Activated CD8-positive, alpha-beta memory T cell treated with anti-CD3 and anti-CD28 coated beads, Interleukin-2, amount 10 ng/mL, durations not matched to agents 7 days and 5 days (primary cell): Measurements from ENCODE around the gene DNAH5. TPM values are rescaled to one million over a fixed set of nuclear protein-coding genes. Genes with fewer than 3 reads are reported as not detected.

Source experiments
- ATAC-seq: fragments of 150-1000 bp; cut with Tn5 transposase; one replicate; pipeline ENCODE4 v1.10.0; 2021; ENCODE audit warnings: moderate library complexity
- CTCF ChIA-PET: fragments of 350-600 bp; sonication (Branson Sonifier 250); formaldehyde crosslinking; loops from one replicate; lab custom pipeline; 2021; ENCODE audit warnings: antibody characterized with exemption; lab: Charles Lee
- DNase-seq: peaks from one replicate; pipeline ENCODE4 v3.0.0-alpha.2; 2020
- H3K27ac Mint-ChIP-seq: one replicate; pipeline ENCODE4 v1.8.0; 2021; ENCODE audit warnings: mild to moderate bottlenecking, mixed read lengths
- H3K27me3 Mint-ChIP-seq: one replicate; pipeline ENCODE4 v1.8.0; 2021; ENCODE audit warnings: mixed read lengths
- H3K36me3 Mint-ChIP-seq: one replicate; pipeline ENCODE4 v1.8.0; 2021; ENCODE audit warnings: mild to moderate bottlenecking, mixed read lengths
- H3K4me1 Mint-ChIP-seq: one replicate; pipeline ENCODE4 v1.8.0; 2021; ENCODE audit warnings: mixed read lengths
- H3K4me3 Mint-ChIP-seq: one replicate; pipeline ENCODE4 v1.8.0; 2021; ENCODE audit warnings: mild to moderate bottlenecking, moderate library complexity, mixed read lengths
- H3K9me3 Mint-ChIP-seq: one replicate; pipeline ENCODE4 v1.8.0; 2022; ENCODE audit warnings: low read depth, mixed read lengths
- total RNA-seq, 2 experiments: library from RNA; stranded (reverse); gene quantifications; one replicate each; pipeline ENCODE4 v1.2.3, GENCODE V29; 2021

DNAH5 gene
- total RNA-seq, 2 experiments from 2014 or later = not detected

DNA sequence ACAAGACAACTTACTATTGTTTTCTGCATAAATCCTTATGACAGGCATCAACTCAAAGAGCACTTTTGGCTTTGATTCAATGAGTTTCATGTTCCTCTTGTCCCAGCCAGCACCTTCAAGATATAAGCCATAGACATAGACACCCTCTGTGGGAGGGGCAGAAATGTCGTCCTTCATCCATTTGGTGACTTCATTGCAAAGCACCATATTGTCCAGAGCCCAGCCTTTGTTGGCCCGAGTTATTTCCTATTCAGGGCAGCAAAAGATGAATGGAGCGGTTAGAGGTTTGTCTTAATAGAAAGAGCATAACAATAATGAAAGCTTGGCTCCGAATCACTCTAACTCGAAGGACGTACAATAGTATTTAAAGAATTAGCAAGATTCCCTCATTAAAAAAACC, 243.9 kb downstream of the DNAH5 start:
- ATAC-seq = no peak
- Mint-ChIP-seq H3K27me3 (no peaks in the 10 kb centered on the region), H3K36me3 (no peaks in the 10 kb centered on the region), H3K4me1 (no peaks in the 10 kb centered on the region), H3K27ac (no peak overlapping the region), H3K9me3 (peaks cover 8% of the 10 kb centered on the region), H3K4me3 (no peak overlapping the region)
- CTCF ChIA-PET = no interaction called here
- no peak for DNase-seq

DNA sequence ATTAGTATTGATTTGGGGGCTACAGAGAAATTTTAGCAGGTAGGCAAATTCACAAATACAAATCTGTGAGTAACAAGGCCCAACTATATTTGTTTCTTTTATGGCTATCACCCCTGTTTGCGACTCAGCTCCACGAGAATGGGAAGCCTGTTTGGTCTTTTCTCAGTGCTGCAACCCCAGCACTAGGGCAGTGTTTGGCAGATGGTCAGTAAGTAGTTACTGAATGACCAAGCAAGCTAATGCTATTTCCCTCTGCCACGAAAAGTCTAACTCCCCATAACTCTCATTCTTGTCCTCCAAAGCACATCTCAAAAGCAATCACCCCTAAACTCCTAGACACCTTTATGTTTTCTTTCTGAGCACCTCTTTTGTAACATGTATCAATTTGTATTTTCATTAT, 245.6 kb downstream of the DNAH5 start:
- no peak overlapping the region for H3K4me3 Mint-ChIP-seq

DNA sequence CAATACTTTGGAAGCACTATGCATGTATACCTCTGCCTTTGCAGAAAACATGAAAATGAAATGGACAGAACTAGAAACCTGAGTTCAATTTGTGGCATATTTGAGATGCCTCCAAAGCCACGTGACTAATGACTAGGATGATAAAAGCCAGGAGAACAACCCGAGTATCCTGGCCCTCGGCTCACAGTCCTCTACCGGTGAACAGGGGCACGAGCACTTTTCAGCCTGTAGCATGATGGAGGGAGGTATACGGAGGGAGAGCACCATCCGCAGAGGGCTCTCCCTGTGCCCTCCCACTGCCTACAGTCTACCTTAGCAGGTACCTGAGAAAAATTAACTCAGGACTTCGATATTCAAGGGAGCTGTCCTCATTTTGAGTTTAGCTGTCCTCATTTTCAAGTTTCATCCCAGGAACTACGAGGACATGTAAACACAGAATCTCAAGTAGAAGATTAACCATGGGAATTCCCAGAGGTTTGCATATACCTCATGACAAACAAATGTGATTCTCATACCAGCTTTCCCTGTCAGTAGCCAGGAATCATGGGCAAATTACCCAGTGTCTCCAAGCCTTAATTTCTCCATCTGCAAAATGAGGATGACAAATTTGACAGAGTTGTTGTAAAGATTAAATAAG, 249.3 kb downstream of the DNAH5 start:
- Mint-ChIP-seq H3K36me3 (no peaks in the 10 kb centered on the region), H3K4me1 (no peaks in the 10 kb centered on the region), H3K4me3 (no peak overlapping the region), H3K9me3 (peaks cover 2% of the 10 kb centered on the region), H3K27me3 (no peaks in the 10 kb centered on the region), H3K27ac (no peak overlapping the region)
- CTCF ChIA-PET = no interaction called here
- ATAC-seq (no peak), DNase-seq (no peak)

More for the DNA sequence above, 245.6 kb downstream of the DNAH5 start:
- no peak for ATAC-seq
- CTCF ChIA-PET = no interaction called here
- no peaks in the 10 kb centered on the region for H3K27me3 Mint-ChIP-seq
- no peaks in the 10 kb centered on the region for H3K36me3 Mint-ChIP-seq
- no peak for DNase-seq
- H3K9me3 Mint-ChIP-seq = peaks cover 2% of the 10 kb centered on the region
- H3K4me1 Mint-ChIP-seq = no peaks in the 10 kb centered on the region
- H3K27ac Mint-ChIP-seq = no peak overlapping the region

DNA sequence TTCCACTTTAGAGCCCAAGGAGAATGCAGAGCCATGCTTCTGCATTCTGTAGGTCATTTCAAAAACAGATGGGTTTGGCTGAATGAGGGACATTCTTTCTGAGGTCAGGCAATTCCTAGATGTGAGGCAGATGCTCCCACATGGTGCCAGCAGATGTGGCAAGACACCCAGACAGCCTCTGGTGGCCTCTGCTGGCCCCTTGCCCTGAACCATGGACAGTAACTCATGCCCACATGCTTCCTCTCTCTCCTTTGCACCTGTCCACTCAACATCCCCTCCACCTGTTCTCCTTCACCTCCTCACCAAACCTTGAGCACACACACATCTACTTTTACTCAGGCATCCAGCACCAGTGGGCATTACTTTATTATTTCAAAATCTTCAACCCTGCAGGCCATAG, 252.3 kb downstream of the DNAH5 start:
- CTCF ChIA-PET = no interaction called here

DNA sequence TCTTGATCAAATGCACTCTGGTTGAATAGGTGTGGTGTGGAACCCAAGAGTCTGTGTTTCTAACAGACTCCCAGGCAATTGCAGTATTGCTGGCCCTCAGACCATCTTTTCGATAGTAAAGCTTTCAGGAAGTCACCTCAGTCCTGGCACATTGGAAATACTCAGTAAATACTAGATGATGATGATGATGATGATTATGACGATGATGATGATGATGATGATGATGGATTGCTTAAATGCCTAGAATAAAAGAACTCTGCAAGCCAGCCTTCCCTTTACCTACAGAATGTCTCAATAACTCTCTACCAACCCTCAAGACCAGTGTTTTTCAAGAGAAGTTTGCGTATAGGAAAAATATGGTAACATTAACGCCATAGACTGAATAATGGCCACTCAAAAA, 268.0 kb downstream of the DNAH5 start:
- DNase-seq = no peak
- peaks cover 11% of the 10 kb centered on the region for H3K9me3 Mint-ChIP-seq
- no peaks in the 10 kb centered on the region for H3K27me3 Mint-ChIP-seq
- H3K36me3 Mint-ChIP-seq = no peaks in the 10 kb centered on the region
- CTCF ChIA-PET = no interaction called here
- no peak overlapping the region for H3K27ac Mint-ChIP-seq
- no peak overlapping the region for H3K4me3 Mint-ChIP-seq
- no peak for ATAC-seq
- no peaks in the 10 kb centered on the region for H3K4me1 Mint-ChIP-seq

More for the DNA sequence above, 252.3 kb downstream of the DNAH5 start:
- Mint-ChIP-seq H3K4me1 (no peaks in the 10 kb centered on the region), H3K36me3 (no peaks in the 10 kb centered on the region), H3K9me3 (peaks cover under 1% of the 10 kb centered on the region), H3K4me3 (no peak overlapping the region), H3K27ac (no peak overlapping the region), H3K27me3 (no peaks in the 10 kb centered on the region)
- DNase-seq (no peak), ATAC-seq (no peak)

DNA sequence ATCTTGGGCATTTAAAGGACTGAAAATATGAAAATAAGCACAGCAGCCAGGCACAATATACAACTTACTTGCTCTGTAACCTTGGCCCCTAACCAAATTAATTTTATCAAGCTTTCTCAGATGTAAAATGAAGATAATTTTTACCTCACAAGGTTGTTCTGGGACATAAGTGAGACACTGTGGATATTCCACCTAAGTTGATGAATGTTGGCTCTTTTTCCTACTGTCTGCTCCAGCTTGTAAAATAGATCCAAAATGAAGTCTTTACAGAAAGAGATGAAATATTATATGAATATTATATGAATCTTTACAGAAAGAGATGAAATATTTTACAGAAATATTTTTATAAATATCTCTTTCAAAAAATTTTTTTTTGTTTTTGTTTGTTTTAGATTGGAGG, 270.1 kb downstream of the DNAH5 start:
- no peak overlapping the region for H3K27ac Mint-ChIP-seq
- DNase-seq = no peak
- no peaks in the 10 kb centered on the region for H3K27me3 Mint-ChIP-seq
- CTCF ChIA-PET = no interaction called here
- ATAC-seq = no peak
- H3K36me3 Mint-ChIP-seq = no peaks in the 10 kb centered on the region
- no peaks in the 10 kb centered on the region for H3K4me1 Mint-ChIP-seq
- peaks cover 11% of the 10 kb centered on the region for H3K9me3 Mint-ChIP-seq
- no peak overlapping the region for H3K4me3 Mint-ChIP-seq

DNA sequence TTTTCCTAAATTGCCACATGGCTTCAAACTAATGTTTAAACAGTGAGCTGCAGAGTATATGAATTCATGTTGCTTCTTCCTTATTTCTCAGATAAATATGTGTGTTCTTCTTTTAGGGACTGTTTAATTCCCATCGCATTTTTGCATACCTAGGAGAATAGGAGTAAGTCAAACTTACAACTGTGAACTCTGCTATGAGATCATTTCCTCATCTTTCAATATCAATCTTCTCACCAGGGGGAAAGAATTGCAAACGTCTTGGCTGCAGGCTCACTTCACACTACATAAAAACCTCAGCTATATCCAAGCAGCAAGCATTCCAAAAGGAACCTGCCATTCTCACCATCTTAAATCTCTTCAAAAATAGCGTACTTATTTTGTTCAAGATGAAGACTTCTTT, 271.0 kb downstream of the DNAH5 start:
- ATAC-seq (no peak), DNase-seq (no peak)
- Mint-ChIP-seq H3K4me1 (no peaks in the 10 kb centered on the region), H3K36me3 (no peaks in the 10 kb centered on the region), H3K27me3 (no peaks in the 10 kb centered on the region), H3K4me3 (no peak overlapping the region), H3K9me3 (peaks cover 15% of the 10 kb centered on the region), H3K27ac (no peak overlapping the region)
- CTCF ChIA-PET = no interaction called here

DNA sequence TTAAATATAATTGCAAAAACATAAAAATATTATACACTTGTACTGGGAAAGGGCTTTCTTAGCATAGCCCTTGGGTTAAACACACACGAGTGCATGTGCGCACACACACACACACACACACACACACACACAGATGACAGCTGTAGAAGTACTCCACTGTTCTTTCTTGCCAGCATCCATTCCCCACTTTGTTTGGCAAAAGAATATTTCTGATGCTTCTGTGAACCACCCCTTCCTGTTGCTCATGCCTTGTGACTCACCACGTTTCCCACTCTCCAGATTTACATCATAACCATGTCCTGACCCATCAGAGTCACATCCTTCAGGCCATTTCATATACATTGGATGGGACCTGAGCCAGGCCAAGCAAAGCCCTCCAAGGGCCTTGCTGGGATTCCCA, 280.1 kb downstream of the DNAH5 start:
- no peak for DNase-seq

DNA sequence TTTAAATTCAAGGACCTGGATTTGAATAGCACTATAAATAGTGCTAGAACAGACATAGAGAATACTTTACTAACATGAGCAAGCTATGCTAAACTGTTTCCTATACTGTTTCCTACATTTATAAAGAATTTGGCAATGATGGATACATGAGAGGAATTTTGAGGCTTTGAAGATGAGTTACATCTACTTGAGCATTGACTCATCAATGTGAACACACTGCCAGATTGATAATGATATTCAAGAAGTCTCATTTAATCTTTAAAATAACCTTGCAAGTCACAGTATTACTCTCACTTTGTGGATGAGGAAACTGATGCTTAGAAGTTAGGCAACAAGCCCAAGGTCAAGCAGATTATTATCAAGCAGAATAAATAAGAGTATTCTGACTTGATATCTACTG, 281.9 kb downstream of the DNAH5 start:
- Mint-ChIP-seq H3K4me3 (no peak overlapping the region), H3K36me3 (no peaks in the 10 kb centered on the region), H3K9me3 (no peaks in the 10 kb centered on the region), H3K4me1 (no peaks in the 10 kb centered on the region), H3K27me3 (no peaks in the 10 kb centered on the region), H3K27ac (no peak overlapping the region)
- DNase-seq = no peak
- CTCF ChIA-PET = no interaction called here
- no peak for ATAC-seq

More for the DNA sequence above, 280.1 kb downstream of the DNAH5 start:
- Mint-ChIP-seq H3K4me3 (no peak overlapping the region), H3K27me3 (no peaks in the 10 kb centered on the region), H3K9me3 (peaks cover 8% of the 10 kb centered on the region), H3K4me1 (no peaks in the 10 kb centered on the region), H3K36me3 (no peaks in the 10 kb centered on the region), H3K27ac (no peak overlapping the region)
- no peak for ATAC-seq
- CTCF ChIA-PET = no interaction called here

DNA sequence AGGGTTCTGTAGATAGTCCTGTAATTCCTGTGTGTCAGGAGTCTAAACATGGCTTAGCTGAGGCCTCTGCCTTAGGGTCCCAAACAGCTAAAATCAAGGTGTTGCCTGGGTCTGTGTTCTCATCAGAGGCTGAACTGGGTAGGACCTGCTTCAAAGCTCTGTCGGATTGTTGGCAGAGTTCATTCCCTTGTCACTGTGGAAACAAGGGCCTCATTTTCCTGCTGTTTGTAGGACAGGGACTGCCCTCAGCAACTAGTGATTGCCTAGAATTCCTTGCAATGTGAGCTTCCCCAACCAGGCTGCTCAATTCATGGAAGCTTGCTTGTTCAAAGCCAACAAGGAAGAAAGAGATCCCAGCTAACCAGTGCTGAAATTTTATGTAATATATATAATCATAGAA, 283.2 kb downstream of the DNAH5 start:
- DNase-seq = no peak
- Mint-ChIP-seq H3K27ac (no peak overlapping the region), H3K27me3 (no peaks in the 10 kb centered on the region), H3K4me1 (no peaks in the 10 kb centered on the region), H3K4me3 (no peak overlapping the region), H3K36me3 (no peaks in the 10 kb centered on the region), H3K9me3 (no peaks in the 10 kb centered on the region)
- CTCF ChIA-PET = no interaction called here
- no peak for ATAC-seq

DNA sequence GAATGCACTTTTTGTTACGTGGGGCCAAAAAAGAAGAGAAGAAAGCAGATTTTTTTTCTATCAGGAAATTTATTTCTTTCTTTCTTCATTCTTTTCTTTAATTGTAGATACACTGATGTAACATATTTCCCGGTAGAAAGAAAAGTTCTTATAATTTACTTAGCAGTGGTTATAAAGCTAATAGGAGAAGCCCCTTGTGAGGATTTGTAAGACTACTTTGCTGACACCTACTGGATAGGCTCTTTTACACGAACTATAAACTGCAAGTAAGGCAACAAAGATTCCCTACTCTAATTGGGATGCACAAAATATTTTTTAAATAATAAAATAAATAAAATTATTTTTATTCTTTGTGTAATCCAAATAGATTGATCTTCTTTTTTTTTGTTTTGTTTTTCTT, 284.4 kb downstream of the DNAH5 start:
- Mint-ChIP-seq H3K9me3 (peaks cover 2% of the 10 kb centered on the region), H3K4me3 (no peak overlapping the region), H3K27ac (no peak overlapping the region), H3K36me3 (no peaks in the 10 kb centered on the region), H3K4me1 (no peaks in the 10 kb centered on the region), H3K27me3 (no peaks in the 10 kb centered on the region)
- no peak for ATAC-seq
- DNase-seq = no peak
- CTCF ChIA-PET = no interaction called here

DNA sequence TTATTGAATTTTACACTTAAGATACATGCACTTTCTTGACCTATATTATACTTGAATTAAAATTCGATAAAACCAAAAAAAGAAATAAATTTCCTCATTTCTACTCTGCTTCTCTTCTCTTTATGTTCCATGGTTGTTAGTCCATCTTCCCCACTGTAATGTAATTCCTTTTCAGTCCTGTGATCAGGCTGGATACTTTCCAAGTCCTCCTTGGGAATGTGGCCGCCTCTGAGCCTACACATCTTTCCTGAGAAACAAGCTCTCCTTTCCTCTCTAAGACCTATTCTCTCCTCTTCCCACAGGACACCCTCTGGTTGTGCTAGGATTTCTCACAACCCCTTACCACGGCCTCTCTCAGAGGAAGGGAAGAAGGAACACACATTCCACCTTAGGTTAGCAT, 285.1 kb downstream of the DNAH5 start:
- DNase-seq (no peak), ATAC-seq (no peak)
- no peaks in the 10 kb centered on the region for H3K27me3 Mint-ChIP-seq
- no peak overlapping the region for H3K27ac Mint-ChIP-seq
- CTCF ChIA-PET = no interaction called here
- no peaks in the 10 kb centered on the region for H3K4me1 Mint-ChIP-seq
- H3K9me3 Mint-ChIP-seq = peaks cover 6% of the 10 kb centered on the region
- H3K36me3 Mint-ChIP-seq = no peaks in the 10 kb centered on the region
- no peak overlapping the region for H3K4me3 Mint-ChIP-seq

DNA sequence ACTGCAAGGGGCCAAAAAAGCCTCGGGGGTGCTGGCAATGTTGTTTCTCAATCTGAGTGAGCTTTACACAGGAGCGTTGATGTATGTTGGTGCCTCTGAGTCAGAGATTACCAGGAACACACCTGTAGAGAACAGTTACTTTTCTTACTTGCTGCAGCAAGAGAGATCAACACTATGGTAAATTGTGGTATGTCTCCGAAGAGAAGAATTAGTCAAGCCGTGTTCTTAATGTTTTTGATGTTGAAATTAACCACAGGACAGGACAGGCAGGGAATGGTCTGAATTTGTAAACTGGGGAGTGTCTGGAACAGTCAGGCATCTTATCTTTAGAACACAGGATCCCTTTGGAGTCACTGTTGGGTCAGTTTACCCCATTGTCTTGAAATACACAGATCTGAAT, 285.7 kb downstream of the DNAH5 start:
- CTCF ChIA-PET = no interaction called here
- H3K36me3 Mint-ChIP-seq = no peaks in the 10 kb centered on the region
- DNase-seq (no peak), ATAC-seq (no peak)
- no peaks in the 10 kb centered on the region for H3K4me1 Mint-ChIP-seq
- H3K9me3 Mint-ChIP-seq = peaks cover 7% of the 10 kb centered on the region
- H3K4me3 Mint-ChIP-seq = no peak overlapping the region
- H3K27me3 Mint-ChIP-seq = no peaks in the 10 kb centered on the region
- no peak overlapping the region for H3K27ac Mint-ChIP-seq

DNA sequence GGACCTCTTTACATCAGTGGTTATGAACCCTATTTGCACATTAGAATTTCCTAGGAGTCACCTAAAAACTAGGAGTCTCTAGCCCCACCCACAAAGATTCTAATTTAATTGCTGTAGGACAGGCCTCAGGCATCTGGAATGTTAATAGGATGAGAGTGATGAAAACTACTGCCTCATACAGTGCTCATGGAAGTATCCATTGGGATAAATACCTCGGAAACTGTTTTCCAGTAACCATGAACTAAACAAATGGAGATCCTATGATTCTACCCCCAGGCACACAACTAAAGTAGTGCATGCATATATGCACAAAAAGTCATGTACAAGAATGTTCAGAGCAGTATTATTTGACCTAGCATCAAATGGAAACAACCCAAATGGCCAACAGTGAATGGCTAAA, 286.3 kb downstream of the DNAH5 start:
- Mint-ChIP-seq H3K27me3 (no peaks in the 10 kb centered on the region), H3K36me3 (no peaks in the 10 kb centered on the region), H3K27ac (no peak overlapping the region), H3K9me3 (peaks cover 9% of the 10 kb centered on the region), H3K4me1 (no peaks in the 10 kb centered on the region), H3K4me3 (no peak overlapping the region)
- CTCF ChIA-PET = no interaction called here
- DNase-seq (no peak), ATAC-seq (no peak)

DNA sequence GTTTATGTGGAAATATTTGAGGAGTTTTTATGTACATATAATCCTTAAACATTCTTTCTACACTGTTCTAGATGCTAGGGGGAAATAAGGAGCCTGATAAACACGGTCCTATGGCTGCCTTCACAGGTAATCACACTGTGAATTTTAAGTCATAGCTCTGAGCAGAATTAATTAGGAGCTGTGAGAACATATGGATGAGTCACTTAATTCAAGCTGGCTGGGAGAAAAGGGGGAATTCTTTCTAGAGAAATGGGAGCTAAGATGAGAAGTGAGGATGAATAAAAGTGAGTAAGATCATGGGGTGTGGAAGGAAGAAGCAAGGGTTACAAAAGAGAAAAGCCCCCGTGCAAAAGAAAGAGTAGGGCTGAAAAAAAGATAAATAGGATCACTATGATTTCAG, 290.8 kb downstream of the DNAH5 start:
- Mint-ChIP-seq H3K36me3 (no peaks in the 10 kb centered on the region), H3K9me3 (peaks cover 16% of the 10 kb centered on the region), H3K4me1 (no peaks in the 10 kb centered on the region), H3K27me3 (no peaks in the 10 kb centered on the region), H3K27ac (no peak overlapping the region), H3K4me3 (no peak overlapping the region)
- ATAC-seq = no peak
- no peak for DNase-seq
- CTCF ChIA-PET = no interaction called here
